ENCODE data around the gene ELFN1.

ELFN1 gene

DNA sequence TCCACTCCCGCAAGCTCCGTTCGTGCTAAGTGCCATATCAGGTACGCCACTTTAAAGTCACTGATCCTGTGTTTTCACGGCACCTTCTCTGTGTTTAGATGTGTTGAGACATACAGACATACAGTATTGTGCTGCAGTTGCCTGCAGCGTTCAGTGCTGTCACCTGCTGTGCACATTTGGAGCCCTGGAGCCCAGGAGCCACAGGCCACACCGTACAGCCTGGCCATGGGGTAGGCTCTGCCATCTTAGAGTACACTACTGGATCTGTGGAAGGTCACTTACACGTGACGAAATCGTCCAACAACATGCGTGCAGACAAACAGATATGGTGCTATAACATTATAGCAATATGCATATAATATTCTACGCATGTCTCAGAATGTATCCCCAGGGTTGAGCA is 111.3 kb downstream of the ELFN1 start:
- intact Hi-C loops (cut with micrococcal nuclease), result no loop called here
- Mint-ChIP-seq H3K27ac (no peak overlapping the region), H3K4me3 (no peak overlapping the region), H3K9me3 (peaks cover 20% of the 10 kb centered on the region), H3K27me3 (peaks cover 11% of the 10 kb centered on the region), H3K36me3 (ENCODE audit: low read depth) (no peaks in the 10 kb centered on the region), H3K4me1 (ENCODE audit: low read depth) (no peaks in the 10 kb centered on the region)

DNA sequence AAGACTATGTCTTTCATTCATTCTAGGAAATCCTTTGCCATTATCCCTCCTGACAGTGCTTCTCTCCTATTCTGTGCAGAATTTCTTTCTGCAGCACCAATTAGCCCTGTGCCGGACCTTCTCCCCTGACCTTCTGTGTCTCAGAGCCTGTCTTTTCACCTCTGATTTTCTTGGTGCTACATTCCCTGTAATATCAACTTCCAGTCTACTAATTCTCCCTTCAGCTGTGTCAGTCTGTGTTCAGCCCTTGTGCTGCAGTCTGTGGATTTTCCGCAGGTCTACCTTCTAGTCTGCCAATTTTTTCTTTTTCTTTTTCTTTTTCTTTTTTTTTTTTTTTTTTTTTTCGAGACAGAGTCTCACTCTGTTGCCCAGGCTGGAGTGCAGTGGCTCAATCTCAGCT is 115.8 kb downstream of the ELFN1 start:
- no peaks in the 10 kb centered on the region for H3K4me1 Mint-ChIP-seq (ENCODE audit: low read depth)
- no peaks in the 10 kb centered on the region for H3K36me3 Mint-ChIP-seq (ENCODE audit: low read depth)
- no peak overlapping the region for H3K27ac Mint-ChIP-seq
- H3K4me3 Mint-ChIP-seq, result no peak overlapping the region
- peaks cover 21% of the 10 kb centered on the region for H3K9me3 Mint-ChIP-seq
- peaks cover 11% of the 10 kb centered on the region for H3K27me3 Mint-ChIP-seq
- intact Hi-C loops (cut with micrococcal nuclease), result no loop called here

DNA sequence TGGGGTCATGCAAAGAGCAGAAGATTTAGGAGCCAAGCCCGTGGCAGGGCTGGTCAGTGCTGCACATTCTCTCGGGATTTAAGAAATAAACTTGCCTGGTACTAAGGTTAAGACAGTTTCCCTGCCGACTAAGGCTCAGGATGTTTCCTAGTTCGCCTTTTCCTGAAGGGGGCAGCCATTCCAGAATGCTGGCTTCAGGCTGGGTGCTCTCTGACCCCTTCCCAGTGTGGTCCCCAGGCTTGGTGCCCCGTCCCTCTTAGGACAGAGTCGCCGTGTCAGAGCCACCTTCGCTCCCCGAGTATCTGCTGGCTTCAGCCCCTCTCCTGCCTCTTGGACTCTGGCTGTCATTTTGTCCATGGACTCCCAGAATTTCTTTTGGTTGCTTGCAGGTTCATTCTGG is 117.2 kb downstream of the ELFN1 start:
- Mint-ChIP-seq H3K27ac (no peak overlapping the region), H3K36me3 (ENCODE audit: low read depth) (no peaks in the 10 kb centered on the region), H3K4me3 (no peak overlapping the region), H3K9me3 (peaks cover 21% of the 10 kb centered on the region), H3K27me3 (peaks cover 13% of the 10 kb centered on the region), H3K4me1 (ENCODE audit: low read depth) (no peaks in the 10 kb centered on the region)
- intact Hi-C loops (cut with micrococcal nuclease), result no loop called here

DNA sequence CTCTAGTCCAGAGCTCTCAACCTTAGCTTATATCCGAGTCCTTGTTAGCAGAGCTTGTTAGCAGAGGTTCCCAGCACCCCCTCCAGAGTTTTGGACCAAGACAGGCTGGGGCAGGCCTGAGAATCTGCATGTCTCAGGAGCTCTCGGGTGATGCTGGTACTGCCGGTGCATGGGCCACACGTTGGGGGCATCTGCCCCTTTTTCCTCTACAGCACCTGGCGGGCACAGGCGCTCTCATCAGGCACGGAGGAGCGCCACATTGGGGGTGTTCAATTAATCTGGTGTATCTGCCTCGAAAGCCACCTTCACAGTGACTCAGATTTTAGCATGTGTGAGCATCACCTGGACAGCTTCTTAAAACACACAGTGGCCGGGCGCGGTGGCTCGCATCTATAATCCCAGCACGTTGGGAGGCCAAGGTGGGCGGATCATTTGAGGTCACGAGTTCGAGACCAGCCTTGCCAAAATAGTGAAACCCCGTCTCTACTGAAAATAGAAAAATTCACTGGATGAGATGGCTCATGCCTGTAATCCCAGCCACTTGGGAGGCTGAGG is 117.7 kb downstream of the ELFN1 start:
- peaks cover 21% of the 10 kb centered on the region for H3K9me3 Mint-ChIP-seq
- intact Hi-C loops (cut with micrococcal nuclease), result no loop called here
- H3K27me3 Mint-ChIP-seq, result peaks cover 11% of the 10 kb centered on the region
- no peaks in the 10 kb centered on the region for H3K36me3 Mint-ChIP-seq (ENCODE audit: low read depth)
- H3K27ac Mint-ChIP-seq, result no peak overlapping the region
- no peaks in the 10 kb centered on the region for H3K4me1 Mint-ChIP-seq (ENCODE audit: low read depth)
- no peak overlapping the region for H3K4me3 Mint-ChIP-seq

DNA sequence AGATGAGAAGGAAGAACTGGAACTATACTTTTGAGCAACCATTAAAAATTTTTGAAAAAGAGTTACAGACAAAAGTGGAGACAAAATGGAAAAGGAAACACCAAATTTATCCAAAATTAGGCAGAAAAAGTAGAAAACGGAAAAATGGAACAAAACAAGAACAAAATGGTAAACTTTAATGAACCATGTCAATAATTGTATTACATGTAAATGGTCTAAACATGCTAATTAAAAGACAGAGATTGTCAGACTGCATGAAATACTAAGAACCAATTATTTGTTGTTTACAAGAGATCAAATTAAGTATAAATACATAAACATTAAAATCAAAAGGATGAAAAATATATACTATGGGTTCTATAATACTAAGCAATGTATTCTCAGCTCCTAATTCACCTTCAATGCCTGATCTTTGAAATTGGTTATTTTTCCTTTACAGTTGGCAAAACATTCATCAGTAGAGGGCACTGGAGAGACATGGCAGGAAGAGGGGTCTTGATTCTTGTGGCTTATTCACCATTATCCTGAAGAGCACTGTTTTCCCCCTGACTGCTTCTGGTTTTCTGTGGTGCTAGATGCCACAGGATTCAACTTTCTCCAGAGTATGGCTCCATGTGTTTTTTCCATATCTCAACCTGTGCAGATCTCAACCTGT is 124.9 kb downstream of the ELFN1 start:
- H3K4me1 Mint-ChIP-seq (ENCODE audit: low read depth), result no peaks in the 10 kb centered on the region
- H3K27me3 Mint-ChIP-seq, result peaks cover 34% of the 10 kb centered on the region
- H3K9me3 Mint-ChIP-seq, result peaks cover 27% of the 10 kb centered on the region
- no peaks in the 10 kb centered on the region for H3K36me3 Mint-ChIP-seq (ENCODE audit: low read depth)
- H3K27ac Mint-ChIP-seq, result no peak overlapping the region
- intact Hi-C loops (cut with micrococcal nuclease), result no loop called here
- H3K4me3 Mint-ChIP-seq, result no peak overlapping the region
